ENCODE measurements around the gene SLFN13. TPM values are rescaled to one million over a fixed set of nuclear protein-coding genes. Genes with fewer than 3 reads are reported as not detected.
"Not testable (repeated sequence)": the region's sequence is repeated elsewhere in the genome, so short reads cannot be mapped to it uniquely, and the experiment has no call there.

SLFN13 gene
- total RNA-seq, 1 experiment from 2014 or later = 56.5 TPM

DNA sequence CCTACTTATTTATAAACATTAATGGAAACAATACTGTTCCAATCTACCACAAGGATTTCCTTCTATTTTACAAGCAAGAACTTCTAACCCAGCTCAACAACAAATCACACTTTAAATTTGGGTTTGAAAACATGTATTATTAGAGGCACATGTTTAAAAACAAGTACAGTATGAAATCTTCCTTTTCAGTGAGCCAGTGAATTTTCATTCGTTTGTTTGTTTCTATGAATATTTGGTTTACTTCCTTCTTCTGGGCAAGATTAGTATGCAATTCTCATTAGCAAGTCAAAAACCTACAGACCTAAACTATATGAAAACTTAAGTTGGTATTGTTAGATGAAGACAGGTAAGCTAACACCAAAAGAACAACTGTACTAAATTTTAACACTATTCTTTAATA lies 42.0 kb downstream of the SLFN13 start:
- Histone ChIP-seq H3K36me3 (ENCODE audit: control insufficient read depth, insufficient read depth, low read length) (0 out of 2 replicates have a peak, but pooled peaks cover 2% of the 10 kb centered on the region), H3K4me1 (ENCODE audit: control insufficient read depth, insufficient read depth, low read length) (no peaks in the 10 kb centered on the region), H3K27me3 (ENCODE audit: control insufficient read depth, insufficient read depth, low read length) (no peaks in the 10 kb centered on the region), H3K4me3 (ENCODE audit: low read depth in 2 of 2, low read length in 2 of 2) (no peak overlapping the region), H3K27ac (ENCODE audit: low read length) (no peak overlapping the region), H3K9me3 (ENCODE audit: control insufficient read depth, insufficient read depth, low read depth, low read length) (no peaks in the 10 kb centered on the region)
- DNase-seq (ENCODE audit: low read depth, low spot score) (no peak), ATAC-seq (no peak)
- in situ Hi-C loops (cut with HindIII; ENCODE audit: low pct_unique_long_range_greater_than_20kb, low sequenced_read_pairs) = no loop called here
- no peak for TF ChIP-seq REST (IDR thresholded peaks at IDR 0.05; ENCODE audit: insufficient read depth in 1 of 2, low read depth in 2 of 2, low read length in 1 of 2)
- TF ChIP-seq POLR2AphosphoS5 (IDR thresholded peaks at IDR 0.05; ENCODE audit: low read depth, low read length) = no peak
- TF ChIP-seq TCF7L2 (IDR thresholded peaks at IDR 0.05; ENCODE audit: low read depth, low read length) = no peak
- TF ChIP-seq, protein P1, sequence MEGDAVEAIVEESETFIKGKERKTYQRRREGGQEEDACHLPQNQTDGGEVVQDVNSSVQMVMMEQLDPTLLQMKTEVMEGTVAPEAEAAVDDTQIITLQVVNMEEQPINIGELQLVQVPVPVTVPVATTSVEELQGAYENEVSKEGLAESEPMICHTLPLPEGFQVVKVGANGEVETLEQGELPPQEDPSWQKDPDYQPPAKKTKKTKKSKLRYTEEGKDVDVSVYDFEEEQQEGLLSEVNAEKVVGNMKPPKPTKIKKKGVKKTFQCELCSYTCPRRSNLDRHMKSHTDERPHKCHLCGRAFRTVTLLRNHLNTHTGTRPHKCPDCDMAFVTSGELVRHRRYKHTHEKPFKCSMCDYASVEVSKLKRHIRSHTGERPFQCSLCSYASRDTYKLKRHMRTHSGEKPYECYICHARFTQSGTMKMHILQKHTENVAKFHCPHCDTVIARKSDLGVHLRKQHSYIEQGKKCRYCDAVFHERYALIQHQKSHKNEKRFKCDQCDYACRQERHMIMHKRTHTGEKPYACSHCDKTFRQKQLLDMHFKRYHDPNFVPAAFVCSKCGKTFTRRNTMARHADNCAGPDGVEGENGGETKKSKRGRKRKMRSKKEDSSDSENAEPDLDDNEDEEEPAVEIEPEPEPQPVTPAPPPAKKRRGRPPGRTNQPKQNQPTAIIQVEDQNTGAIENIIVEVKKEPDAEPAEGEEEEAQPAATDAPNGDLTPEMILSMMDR (IDR thresholded peaks at IDR 0.05) = no peak
- no peak for TF ChIP-seq SIN3A (IDR thresholded peaks at IDR 0.05; ENCODE audit: borderline replicate concordance, insufficient read depth, low read depth, low read length)
- intact Hi-C loops (cut with micrococcal nuclease; ENCODE audit: unreplicated experiment) = no loop called here
- no TSS peak for BruUV-seq (replicated peaks)
- ChIA-PET POLR2A (no interaction called here), CTCF (no interaction called here)

DNA sequence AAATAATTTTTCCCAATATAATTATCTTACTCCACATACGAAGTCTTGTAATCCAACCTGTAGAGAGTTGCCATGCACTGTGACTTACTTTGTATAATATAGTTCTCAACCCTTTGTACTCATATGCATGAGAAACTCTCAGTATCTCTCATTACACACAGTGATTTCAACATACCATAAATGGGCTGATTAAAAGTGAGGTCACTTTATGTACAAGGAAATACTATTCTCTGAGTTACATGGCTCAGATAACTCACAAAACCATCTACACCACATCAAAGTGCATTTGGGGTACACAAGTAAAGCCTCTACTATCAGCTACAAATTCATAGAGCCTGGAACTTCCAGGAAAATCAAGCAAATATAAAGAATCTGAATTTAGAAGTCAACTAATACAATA lies 44.2 kb downstream of the SLFN13 start:
- ATAC-seq (no peak), DNase-seq (ENCODE audit: low read depth, low spot score) (no peak)
- 0 out of 2 replicates have a peak, but pooled peaks cover 2% of the 10 kb centered on the region for H3K36me3 ChIP-seq (ENCODE audit: control insufficient read depth, insufficient read depth, low read length)
- BruUV-seq (replicated peaks) = no TSS peak
- no peaks in the 10 kb centered on the region for H3K9me3 ChIP-seq (ENCODE audit: control insufficient read depth, insufficient read depth, low read depth, low read length)
- TF ChIP-seq POLR2AphosphoS5 (IDR thresholded peaks at IDR 0.05; ENCODE audit: low read depth, low read length) = no peak
- no peak for TF ChIP-seq REST (IDR thresholded peaks at IDR 0.05; ENCODE audit: insufficient read depth in 1 of 2, low read depth in 2 of 2, low read length in 1 of 2)
- TF ChIP-seq, protein P1 (IDR thresholded peaks at IDR 0.05) = no peak
- no peak for TF ChIP-seq TCF7L2 (IDR thresholded peaks at IDR 0.05; ENCODE audit: low read depth, low read length)
- no peak for TF ChIP-seq SIN3A (IDR thresholded peaks at IDR 0.05; ENCODE audit: borderline replicate concordance, insufficient read depth, low read depth, low read length)
- no peak overlapping the region for H3K27ac ChIP-seq (ENCODE audit: low read length)
- ChIA-PET CTCF (interaction anchor here (0.5 kb wide), 1 partner anchor 638 kb away, joined by 4 read pairs; no protein-coding TSS in a partner anchor), POLR2A (no interaction called here)
- in situ Hi-C loops (cut with HindIII; ENCODE audit: low pct_unique_long_range_greater_than_20kb, low sequenced_read_pairs) (no loop called here), intact Hi-C loops (cut with micrococcal nuclease; ENCODE audit: unreplicated experiment) (no loop called here)
- H3K27me3 ChIP-seq (ENCODE audit: control insufficient read depth, insufficient read depth, low read length) = no peaks in the 10 kb centered on the region
- no peak overlapping the region for H3K4me3 ChIP-seq (ENCODE audit: low read depth in 2 of 2, low read length in 2 of 2)
- H3K4me1 ChIP-seq (ENCODE audit: control insufficient read depth, insufficient read depth, low read length) = no peaks in the 10 kb centered on the region

- peak; percentile 75 for ATAC-seq
- H3K27ac ChIP-seq (ENCODE audit: low read length); H3K9me3 ChIP-seq (ENCODE audit: control insufficient read depth, insufficient read depth, low read depth, low read length); in situ Hi-C loops (cut with HindIII; ENCODE audit: low pct_unique_long_range_greater_than_20kb, low sequenced_read_pairs); H3K36me3 ChIP-seq (ENCODE audit: control insufficient read depth, insufficient read depth, low read length); POLR2A ChIA-PET; BruUV-seq (replicated peaks); H3K27me3 ChIP-seq (ENCODE audit: control insufficient read depth, insufficient read depth, low read length); CTCF ChIA-PET; DNase-seq (ENCODE audit: low read depth, low spot score); intact Hi-C loops (cut with micrococcal nuclease; ENCODE audit: unreplicated experiment); H3K4me1 ChIP-seq (ENCODE audit: control insufficient read depth, insufficient read depth, low read length): not testable (repeated sequence)
- peak overlapping the region; percentile 21 to 48 for H3K4me3 ChIP-seq (ENCODE audit: low read depth in 2 of 2, low read length in 2 of 2)
These were observed 54.8 kb downstream of the SLFN13 start for GRCh38 chr17:35393783-35394182.
